Retinal pigment epithelial cell (primary cell): ENCODE measurements around the gene N4BP3.
"Not testable (repeated sequence)": the region's sequence is repeated elsewhere in the genome, so short reads cannot be mapped to it uniquely, and the experiment has no call there.

Experiments
- DNase-seq: peaks from one replicate; pipeline ENCODE4 v3.0.0-alpha.2; 2010; ENCODE audit warnings: low read depth
- H3K4me3 ChIP-seq: 2 replicates; pipeline ENCODE4 v1.5.1; 2011; ENCODE audit warnings: mild to moderate bottlenecking, low read length, control low read depth, moderate library complexity
- CTCF ChIP-seq: conservative IDR thresholded peaks from 2 replicates; pipeline ENCODE4 v1.5.1; 2011; ENCODE audit warnings: low read depth, low read length, control low read depth, inconsistent platforms

The N4BP3 gene

GRCh38 chr5:178085316-178085715 lies 28.0 kb upstream of the N4BP3 start:
- no peak overlapping the region for H3K4me3 ChIP-seq
- no peak for TF ChIP-seq CTCF
- no peak for DNase-seq

DNA sequence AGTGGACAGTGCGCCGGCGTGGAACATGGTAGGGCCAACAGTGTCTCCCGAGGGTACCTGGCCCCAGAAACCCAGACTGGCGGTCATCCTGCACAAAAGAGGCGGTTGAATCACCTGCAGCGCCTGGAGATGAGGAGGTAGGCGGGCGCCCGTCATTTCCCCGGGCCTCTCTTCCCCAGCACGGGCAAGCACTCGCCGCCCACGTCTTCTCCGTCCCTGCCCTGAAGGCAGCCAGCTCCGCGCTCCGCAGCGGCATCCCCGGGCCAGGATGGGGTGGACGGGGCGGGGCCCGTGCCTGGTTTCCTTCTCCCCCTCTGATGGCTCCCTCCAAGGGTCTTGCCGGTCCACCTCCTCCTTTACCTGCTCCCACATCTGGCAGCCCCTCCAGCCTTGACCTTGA lies 27.1 kb upstream of the N4BP3 start:
- no peak for DNase-seq
- TF ChIP-seq CTCF: no peak
- H3K4me3 ChIP-seq: no peak overlapping the region

GRCh38 chr5:178087199-178087598 lies 26.1 kb upstream of the N4BP3 start:
- DNase-seq, H3K4me3 ChIP-seq: not testable (repeated sequence)

DNA sequence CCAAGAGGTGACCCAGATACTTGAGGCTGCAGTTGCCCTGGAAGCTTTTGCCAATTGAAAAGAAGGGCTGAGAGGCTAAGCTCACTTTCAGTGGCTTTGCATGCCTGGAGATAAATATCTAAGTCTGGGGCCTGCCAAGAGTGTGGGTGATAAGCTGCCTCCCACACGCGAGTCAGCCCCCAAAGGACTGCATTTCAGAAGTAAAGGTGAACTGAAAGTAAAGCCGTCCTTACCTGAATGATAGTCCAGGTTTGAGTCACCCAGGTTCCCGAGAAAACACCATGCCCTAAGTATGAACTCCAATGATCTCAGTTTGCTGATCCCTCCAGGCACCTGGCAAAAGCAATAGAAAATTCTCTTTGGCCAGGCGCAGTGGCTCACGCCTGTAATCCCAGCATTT lies 22.5 kb upstream of the N4BP3 start:
- TF ChIP-seq CTCF: no peak
- H3K4me3 ChIP-seq: no peak overlapping the region
- DNase-seq: no peak

GRCh38 chr5:178093134-178093533 lies 20.2 kb upstream of the N4BP3 start:
- no peak for DNase-seq
- no peak overlapping the region for H3K4me3 ChIP-seq
- no peak for TF ChIP-seq CTCF

DNA sequence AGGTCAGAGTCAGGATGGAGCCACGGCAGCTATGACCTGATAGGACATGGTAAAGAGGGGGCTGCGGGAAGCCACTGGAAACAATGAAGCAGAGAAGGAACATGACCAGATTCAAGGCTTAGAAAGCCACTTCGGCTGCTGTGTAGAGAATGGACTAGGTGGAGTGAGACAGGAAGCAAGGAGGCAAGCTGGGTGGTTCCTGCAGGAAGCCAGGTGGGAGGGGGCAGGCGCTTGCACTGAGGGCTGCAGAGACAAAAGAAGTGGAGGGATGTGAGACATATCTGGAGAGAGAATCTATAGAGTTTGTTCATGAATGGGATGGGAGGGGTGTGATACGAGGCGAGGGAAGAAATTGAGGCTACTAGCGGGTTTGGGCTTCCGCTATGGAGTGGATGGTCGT lies 19.0 kb upstream of the N4BP3 start:
- H3K4me3 ChIP-seq: no peak overlapping the region
- no peak for TF ChIP-seq CTCF
- DNase-seq: no peak

DNA sequence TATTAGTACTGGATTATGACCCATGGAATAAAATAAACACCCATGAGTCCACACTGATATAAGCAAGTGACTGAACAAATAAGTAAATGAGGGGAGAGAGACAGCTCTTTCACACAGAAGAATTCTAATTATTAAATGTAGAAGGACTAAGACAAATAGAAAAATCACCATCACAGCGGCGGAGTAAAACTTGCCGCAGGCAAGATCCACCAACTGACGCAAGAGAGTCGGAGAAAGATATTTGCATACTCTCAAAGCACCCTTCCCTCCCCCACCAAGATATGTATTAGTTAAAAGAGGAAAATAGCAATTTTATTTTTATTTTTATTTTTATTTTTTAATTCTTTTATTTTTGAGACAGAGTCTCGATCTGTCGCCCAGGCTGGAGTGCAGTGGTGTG lies 14.6 kb upstream of the N4BP3 start:
- no peak for DNase-seq
- H3K4me3 ChIP-seq: no peak overlapping the region
- no peak for TF ChIP-seq CTCF

DNA sequence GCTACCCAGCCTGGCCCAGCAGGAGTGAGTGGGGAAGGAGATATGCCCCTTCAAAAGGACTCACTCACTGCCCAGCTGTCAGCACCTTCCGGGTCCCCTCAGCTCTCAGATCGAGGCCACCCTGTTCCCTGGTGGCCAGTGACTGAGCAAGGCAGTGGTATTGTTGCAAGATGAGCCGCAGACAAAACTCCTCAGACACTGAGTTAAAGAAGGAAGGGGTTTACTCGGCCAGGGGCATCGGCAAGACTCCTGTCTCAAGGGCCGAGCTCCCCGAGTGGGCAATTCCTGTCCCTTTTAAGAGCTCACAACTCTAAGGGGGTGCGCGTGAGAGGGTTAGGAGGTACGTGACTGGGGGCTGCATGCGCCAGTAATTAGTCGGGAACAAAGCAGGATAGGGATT lies 9.7 kb upstream of the N4BP3 start:
- no peak for TF ChIP-seq CTCF
- DNase-seq: no peak

More for the DNA sequence above, 9.7 kb upstream of the N4BP3 start:
- H3K4me3 ChIP-seq: no peak overlapping the region
